ENCODE data around the gene RAB1A. TPM values are rescaled to one million over a fixed set of nuclear protein-coding genes. Genes with fewer than 3 reads are reported as not detected.

RAB1A gene
- total RNA-seq, 2 experiments from 2014 or later: 60.8 to 61.3 TPM

GRCh38 chr2:65039640-65040039 lies 90.3 kb downstream of the RAB1A start:
- Mint-ChIP-seq H3K9me3 (peaks cover 6% of the 10 kb centered on the region), H3K4me1 (ENCODE audit: low read depth) (peaks cover 7% of the 10 kb centered on the region), H3K27me3 (ENCODE audit: low read depth) (no peaks in the 10 kb centered on the region), H3K4me3 (no peak overlapping the region), H3K36me3 (ENCODE audit: low read depth) (peaks cover 9% of the 10 kb centered on the region), H3K27ac (no peak overlapping the region)
- intact Hi-C loops (cut with micrococcal nuclease): loop anchor here (1.0 to 2.0 kb wide), 4 partner anchors 51 to 166 kb away; partner anchors contain the start of gene SLC1A4
- DNase-seq: no peak
- CTCF ChIA-PET: interaction anchor here (1.2 to 4.2 kb wide), 4 partner anchors 16 to 123 kb away, joined by 3 to 58 read pairs (median 4); no protein-coding TSS in a partner anchor

GRCh38 chr2:65037178-65037577 lies 92.7 kb downstream of the RAB1A start:
- CTCF ChIA-PET: interaction anchor here (0.5 to 4.2 kb wide), 4 partner anchors 55 to 153 kb away, joined by 3 to 58 read pairs (median 3); no protein-coding TSS in a partner anchor
- intact Hi-C loops (cut with micrococcal nuclease): no loop called here

More at GRCh38 chr2:65037178-65037577, 92.7 kb downstream of the RAB1A start:
- H3K27ac Mint-ChIP-seq: no peak overlapping the region
- H3K4me3 Mint-ChIP-seq: no peak overlapping the region
- H3K27me3 Mint-ChIP-seq (ENCODE audit: low read depth): no peaks in the 10 kb centered on the region
- H3K36me3 Mint-ChIP-seq (ENCODE audit: low read depth): no peaks in the 10 kb centered on the region
- DNase-seq: no peak
- peaks cover 12% of the 10 kb centered on the region for H3K4me1 Mint-ChIP-seq (ENCODE audit: low read depth)
- no peaks in the 10 kb centered on the region for H3K9me3 Mint-ChIP-seq

Other genes with a start within 250 kb of the RAB1A start
- gene SLC1A4, start 140.7 kb downstream of the RAB1A start, total RNA-seq: 1 to 10 TPM; 8.3 to 8.7 TPM
- gene CEP68, start 73.7 kb downstream of the RAB1A start, total RNA-seq: 1 to 10 TPM; 6.0 to 7.3 TPM
- gene ACTR2, start 97.7 kb upstream of the RAB1A start, total RNA-seq: 100 to 1,000 TPM; 358 to 366 TPM

Data from activated naive CD4-positive, alpha-beta T cell treated with anti-CD3 and anti-CD28 coated beads for 36 hours (primary cell).